OCI-LY1 (cell line): ENCODE results near the gene GALNT17.

Experiments used
- H2AFZ ChIP-seq: fragments of 200-600 bp; sonication (generic), shearing (Covaris generic); 2 replicates; pipeline ENCODE4 v1.6.0; 2014; ENCODE audit warnings: antibody characterized with exemption, mild to moderate bottlenecking, low read length
- H3F3A ChIP-seq: fragments of 200-600 bp; sonication (generic), shearing (Covaris generic); 2 replicates; pipeline ENCODE4 v1.6.0; 2014; ENCODE audit warnings: mild to moderate bottlenecking, antibody characterized with exemption, low read length, moderate library complexity; ENCODE audit not compliant: insufficient read depth
- H3K27ac ChIP-seq: fragments of 200-600 bp; sonication (generic); 2 replicates; pipeline ENCODE4 v1.5.1; 2014; ENCODE audit warnings: low read length, mixed run types, mild to moderate bottlenecking, low read depth; ENCODE audit not compliant: poor library complexity, severe bottlenecking
- H3K27me3 ChIP-seq: fragments of 200-600 bp; sonication (generic); 2 replicates; pipeline ENCODE4 v1.6.0; 2014; ENCODE audit warnings: antibody characterized with exemption, mild to moderate bottlenecking, low read length, moderate library complexity; ENCODE audit not compliant: insufficient read depth
- H3K36me3 ChIP-seq: fragments of 200-600 bp; sonication (generic); 2 replicates; pipeline ENCODE4 v1.6.1; 2014; ENCODE audit warnings: mild to moderate bottlenecking, antibody characterized with exemption, low read length, moderate library complexity, mixed read lengths; ENCODE audit not compliant: insufficient read depth
- H3K4me1 ChIP-seq: fragments of 200-600 bp; sonication (generic); 2 replicates; pipeline ENCODE4 v1.5.1; 2014; ENCODE audit warnings: mild to moderate bottlenecking, low read length, moderate library complexity; ENCODE audit not compliant: insufficient read depth, severe bottlenecking
- H3K4me2 ChIP-seq: fragments of 200-600 bp; sonication (generic), shearing (Covaris generic); 2 replicates; pipeline ENCODE4 v1.6.1; 2014; ENCODE audit warnings: low read length
- H3K4me3 ChIP-seq: fragments of 200-600 bp; sonication (generic); 2 replicates; pipeline ENCODE4 v1.5.1; 2014; ENCODE audit warnings: low read length, low read depth, mild to moderate bottlenecking, mixed read lengths; ENCODE audit not compliant: poor library complexity, severe bottlenecking
- H3K79me2 ChIP-seq: fragments of 200-600 bp; shearing (Covaris generic); 2 replicates; pipeline ENCODE4 v1.6.1; 2016; ENCODE audit warnings: mixed run types, low read length, mixed read lengths; ENCODE audit not compliant: insufficient read depth
- H3K9ac ChIP-seq: fragments of 200-600 bp; sonication (generic), shearing (Covaris generic); 2 replicates; pipeline ENCODE4 v1.6.1; 2014; ENCODE audit warnings: mild to moderate bottlenecking, low read length, mixed read lengths
- H3K9me2 ChIP-seq: fragments of 200-600 bp; sonication (generic), shearing (Covaris generic); 2 replicates; pipeline ENCODE4 v1.6.1; 2014; ENCODE audit warnings: low read depth, mild to moderate bottlenecking, low read length, mixed read lengths
- H3K9me3 ChIP-seq: fragments of 200-600 bp; shearing (Covaris generic); 2 replicates; pipeline ENCODE4 v1.6.1; 2014; ENCODE audit warnings: low read length, mixed read lengths
- H4K20me1 ChIP-seq: fragments of 200-600 bp; sonication (generic), shearing (Covaris generic); 2 replicates; pipeline ENCODE4 v1.6.0; 2016; ENCODE audit warnings: mild to moderate bottlenecking, low read length; ENCODE audit not compliant: insufficient read depth
- EZH2 ChIP-seq: fragments of 200-600 bp; sonication (generic), shearing (Covaris generic); IDR thresholded peaks from 2 replicates; pipeline ENCODE4 v1.8.0; 2017; ENCODE audit warnings: borderline replicate concordance, mixed run types, mild to moderate bottlenecking, antibody characterized with exemption, low read length, moderate library complexity, mixed read lengths
- TF ChIP-seq, protein P1 (sequence below): fragments of 200-600 bp; sonication (generic), shearing (Covaris generic); IDR thresholded peaks from 2 replicates; pipeline ENCODE4 v1.5.1; 2017; ENCODE audit warnings: mild to moderate bottlenecking, antibody characterized with exemption, low read length, moderate library complexity, mixed read lengths

The GALNT17 gene

DNA sequence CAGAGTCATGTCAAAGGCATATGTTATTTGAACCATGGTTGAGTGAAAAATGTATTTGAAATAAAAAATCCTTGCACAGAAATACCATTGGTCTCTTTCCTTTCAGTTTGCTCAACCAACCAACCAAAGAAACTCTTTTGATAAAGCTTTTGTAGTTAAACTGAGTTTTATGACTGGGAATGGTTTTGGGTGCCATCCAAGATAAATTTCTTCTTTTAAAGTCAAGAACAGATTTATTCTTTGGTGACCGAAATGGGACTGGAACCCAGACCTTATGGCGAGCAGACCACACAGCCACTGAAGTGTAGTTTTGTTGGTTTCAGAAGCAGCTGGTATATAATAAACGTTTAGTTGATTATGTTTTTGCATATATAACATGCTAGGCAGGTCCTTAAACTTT is 2.8 kb upstream of the GALNT17 start:
- TF ChIP-seq, protein P1, sequence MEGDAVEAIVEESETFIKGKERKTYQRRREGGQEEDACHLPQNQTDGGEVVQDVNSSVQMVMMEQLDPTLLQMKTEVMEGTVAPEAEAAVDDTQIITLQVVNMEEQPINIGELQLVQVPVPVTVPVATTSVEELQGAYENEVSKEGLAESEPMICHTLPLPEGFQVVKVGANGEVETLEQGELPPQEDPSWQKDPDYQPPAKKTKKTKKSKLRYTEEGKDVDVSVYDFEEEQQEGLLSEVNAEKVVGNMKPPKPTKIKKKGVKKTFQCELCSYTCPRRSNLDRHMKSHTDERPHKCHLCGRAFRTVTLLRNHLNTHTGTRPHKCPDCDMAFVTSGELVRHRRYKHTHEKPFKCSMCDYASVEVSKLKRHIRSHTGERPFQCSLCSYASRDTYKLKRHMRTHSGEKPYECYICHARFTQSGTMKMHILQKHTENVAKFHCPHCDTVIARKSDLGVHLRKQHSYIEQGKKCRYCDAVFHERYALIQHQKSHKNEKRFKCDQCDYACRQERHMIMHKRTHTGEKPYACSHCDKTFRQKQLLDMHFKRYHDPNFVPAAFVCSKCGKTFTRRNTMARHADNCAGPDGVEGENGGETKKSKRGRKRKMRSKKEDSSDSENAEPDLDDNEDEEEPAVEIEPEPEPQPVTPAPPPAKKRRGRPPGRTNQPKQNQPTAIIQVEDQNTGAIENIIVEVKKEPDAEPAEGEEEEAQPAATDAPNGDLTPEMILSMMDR = no peak
- TF ChIP-seq EZH2 = no peak
- H3K9me3 ChIP-seq = no peaks in the 10 kb centered on the region
- H3K9ac ChIP-seq = no peak overlapping the region
- H3K4me2 ChIP-seq = no peak overlapping the region
- H2AFZ ChIP-seq = no peak overlapping the region
- no peaks in the 10 kb centered on the region for H3F3A ChIP-seq
- no peaks in the 10 kb centered on the region for H3K9me2 ChIP-seq
- no peaks in the 10 kb centered on the region for H4K20me1 ChIP-seq
- H3K36me3 ChIP-seq = no peaks in the 10 kb centered on the region
- H3K27ac ChIP-seq = no peak overlapping the region
- H3K27me3 ChIP-seq = no peaks in the 10 kb centered on the region
- H3K4me1 ChIP-seq = no peaks in the 10 kb centered on the region
- H3K79me2 ChIP-seq = no peaks in the 10 kb centered on the region
- no peak overlapping the region for H3K4me3 ChIP-seq

DNA sequence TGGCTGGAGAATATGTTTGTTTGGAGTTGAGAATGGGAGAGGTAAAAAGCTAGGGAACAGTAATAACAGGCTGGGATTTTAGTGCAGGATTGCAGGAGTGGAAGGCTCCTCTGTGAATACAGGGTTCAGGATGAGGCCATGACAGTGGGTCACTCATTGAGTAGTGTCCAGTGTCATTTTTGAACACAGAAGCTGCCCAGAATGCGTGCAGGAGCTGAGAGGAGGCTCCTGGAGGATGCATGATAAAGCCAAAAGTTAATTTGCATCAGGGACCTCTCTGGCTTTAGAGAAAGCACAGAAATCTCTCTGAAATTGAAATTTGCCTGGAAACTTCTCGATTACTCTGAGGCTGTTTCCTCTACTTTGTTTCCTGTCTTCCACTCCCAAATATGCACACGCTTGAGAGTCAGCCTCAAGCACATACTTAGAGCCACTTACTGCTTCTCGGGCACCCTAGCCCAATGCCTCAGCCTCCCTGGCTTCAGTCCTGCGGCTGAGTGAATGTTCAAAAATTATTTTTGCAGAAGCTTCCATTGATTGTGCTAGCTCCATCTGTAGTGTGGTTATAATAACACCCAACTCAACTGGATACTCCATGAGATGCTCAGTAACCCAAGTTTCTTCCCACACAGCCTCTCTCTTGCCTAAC is 1.8 kb upstream of the GALNT17 start:
- Histone ChIP-seq H3K36me3 (no peaks in the 10 kb centered on the region), H3K4me1 (no peaks in the 10 kb centered on the region), H3K9me2 (no peaks in the 10 kb centered on the region), H3K79me2 (no peaks in the 10 kb centered on the region), H3K4me3 (no peak overlapping the region), H4K20me1 (no peaks in the 10 kb centered on the region), H3K27ac (no peak overlapping the region), H2AFZ (no peak overlapping the region), H3K9ac (no peak overlapping the region), H3K27me3 (no peaks in the 10 kb centered on the region), H3K9me3 (no peaks in the 10 kb centered on the region), H3F3A (no peaks in the 10 kb centered on the region), H3K4me2 (no peak overlapping the region)
- TF ChIP-seq EZH2 = no peak
- TF ChIP-seq, protein P1 = no peak

DNA sequence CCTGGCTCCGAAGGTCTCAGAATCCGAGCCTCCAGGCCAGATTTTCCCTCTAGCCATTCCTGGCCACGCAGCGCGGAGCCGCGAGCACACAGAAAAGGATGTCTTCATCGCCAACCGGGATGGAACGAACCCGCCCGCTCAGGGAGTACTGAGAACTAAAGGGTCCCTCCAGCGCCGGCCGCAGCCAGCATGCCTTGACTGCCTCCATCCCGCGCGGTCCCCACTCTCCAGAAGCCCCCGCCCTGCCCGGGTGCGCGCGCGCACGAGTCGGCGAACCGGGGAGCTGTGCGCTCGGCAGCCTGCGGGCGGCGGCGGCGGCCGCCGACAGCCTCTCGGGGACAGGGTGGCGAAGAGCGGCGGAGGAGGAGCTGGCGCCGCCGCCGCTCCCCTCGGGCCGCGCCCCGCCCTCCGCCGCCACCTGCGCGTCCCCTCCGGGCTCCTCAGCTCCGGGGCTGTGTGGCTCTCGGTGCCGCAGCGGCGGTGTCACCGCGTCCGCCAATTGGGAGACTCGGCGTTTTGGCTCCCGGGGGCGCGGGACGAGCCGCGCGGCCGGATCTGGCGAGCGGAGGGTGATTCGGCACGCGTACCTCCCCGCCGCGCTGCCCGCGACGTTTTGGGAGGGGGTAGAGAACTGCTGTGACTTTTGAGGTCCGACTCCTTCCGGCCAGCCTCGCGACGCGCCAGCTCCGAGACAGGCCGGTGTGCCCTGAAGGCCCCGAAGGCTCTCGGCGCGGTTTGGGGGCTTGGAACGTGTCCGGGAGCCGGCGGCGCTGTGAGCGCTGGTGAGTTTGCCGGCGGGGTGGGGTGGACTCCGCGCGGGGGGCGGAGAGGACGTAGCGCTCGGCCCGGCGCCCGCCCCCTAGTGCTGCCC is 453 bp upstream of the GALNT17 start:
- H3K27ac ChIP-seq = no peak overlapping the region
- no peak overlapping the region for H2AFZ ChIP-seq
- H3K27me3 ChIP-seq = no peaks in the 10 kb centered on the region
- no peaks in the 10 kb centered on the region for H3K79me2 ChIP-seq
- no peaks in the 10 kb centered on the region for H3K9me3 ChIP-seq
- H3K9me2 ChIP-seq = no peaks in the 10 kb centered on the region
- TF ChIP-seq EZH2 = no peak
- TF ChIP-seq, protein P1 = no peak
- no peaks in the 10 kb centered on the region for H4K20me1 ChIP-seq
- H3K4me3 ChIP-seq = no peak overlapping the region
- H3F3A ChIP-seq = no peaks in the 10 kb centered on the region
- H3K4me2 ChIP-seq = no peak overlapping the region
- H3K9ac ChIP-seq = no peak overlapping the region
- H3K36me3 ChIP-seq = no peaks in the 10 kb centered on the region
- H3K4me1 ChIP-seq = no peaks in the 10 kb centered on the region
